Right kidney (tissue), 1 donor: ENCODE results near the gene CHRNE.
A peak's percentile ranks its signal among the peaks of the same experiment; 100 is the strongest.
"Not testable (repeated sequence)": the region's sequence is repeated elsewhere in the genome, so short reads cannot be mapped to it uniquely, and the experiment has no call there.

Experiments
- DNase-seq: peaks from one replicate; pipeline ENCODE4 v3.0.0-alpha.2; 2016

CHRNE gene

GRCh38 chr17:4939796-4940554, 37.1 kb upstream of the CHRNE start, which contains the start of the genes RNF167 and SLC25A11:
Gene RNF167 (plus strand): TSS chr17:4940268. CDS start chr17:4940910, 642 bp downstream.
Gene SLC25A11 (minus strand): TSS chr17:4940046. CDS start chr17:4939910, 136 bp downstream.
- DNase-seq, result peak; percentile 99

GRCh38 chr17:4939546-4939795, 36.6 kb upstream of the CHRNE start:
- no peak for DNase-seq

DNA sequence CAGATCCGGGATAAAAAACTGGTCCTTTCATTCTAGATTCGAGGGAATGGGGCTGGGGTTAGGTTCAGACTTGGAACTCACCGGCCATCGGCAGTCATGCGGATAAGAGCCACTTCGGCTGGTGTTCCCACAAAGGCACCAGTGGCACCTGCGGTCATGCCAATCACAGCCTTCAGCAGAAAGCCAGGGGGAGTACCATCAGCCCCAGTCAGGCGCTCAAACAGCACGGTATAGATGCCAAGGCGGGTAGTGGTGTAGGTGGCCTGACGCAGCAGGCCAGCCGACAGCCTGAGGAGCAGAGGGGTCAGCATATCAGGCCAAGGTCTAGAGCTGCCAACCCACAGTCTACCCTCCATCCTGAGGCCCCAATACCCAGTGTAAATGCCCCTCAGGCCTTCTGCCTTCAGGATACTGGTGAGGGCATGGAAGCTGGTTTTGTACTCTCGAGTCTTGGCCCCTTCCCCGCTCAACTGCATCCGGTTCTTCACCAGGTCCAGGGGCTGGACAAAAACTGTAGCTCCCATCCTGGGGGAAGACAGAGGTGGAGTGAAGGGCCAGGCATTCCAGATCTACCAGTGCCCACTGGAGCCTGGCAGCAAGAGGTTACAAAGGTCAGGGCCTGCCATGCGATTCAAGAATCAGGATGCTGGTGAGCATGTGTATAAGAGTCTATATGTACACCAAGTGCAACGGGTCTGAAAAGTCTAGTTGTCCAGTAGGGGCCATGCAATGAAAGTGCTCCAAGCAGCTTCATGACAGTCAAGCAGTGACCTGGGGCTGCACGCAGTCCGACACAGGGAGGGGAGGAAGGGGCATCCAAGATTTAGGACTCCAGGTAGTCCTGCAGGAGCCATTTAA, 36.0 kb upstream of the CHRNE start:
- no peak for DNase-seq

- DNase-seq, result no peak
These were observed 35.2 kb upstream of the CHRNE start for GRCh38 chr17:4938069-4938491.

DNA sequence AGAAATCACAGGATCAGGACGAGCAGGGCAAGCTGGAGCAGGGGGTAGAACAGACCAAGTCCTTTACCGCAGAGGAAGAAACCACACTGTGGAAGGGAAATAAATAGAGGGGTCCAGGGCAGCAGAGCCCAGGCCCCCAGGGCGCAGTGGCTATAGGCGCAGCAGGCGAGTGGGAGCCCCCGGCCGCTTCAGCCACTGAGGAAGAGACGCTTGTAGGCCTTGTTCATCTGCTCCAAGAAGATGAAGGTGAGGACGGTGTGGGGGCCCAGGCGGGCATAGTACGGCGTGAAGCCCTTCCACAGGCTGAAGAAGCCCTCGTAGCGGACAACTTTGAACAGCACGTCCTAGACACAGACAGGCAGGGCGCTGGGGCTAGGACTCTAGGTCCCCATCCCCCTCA, 34.7 kb upstream of the CHRNE start:
- DNase-seq, result no peak

DNA sequence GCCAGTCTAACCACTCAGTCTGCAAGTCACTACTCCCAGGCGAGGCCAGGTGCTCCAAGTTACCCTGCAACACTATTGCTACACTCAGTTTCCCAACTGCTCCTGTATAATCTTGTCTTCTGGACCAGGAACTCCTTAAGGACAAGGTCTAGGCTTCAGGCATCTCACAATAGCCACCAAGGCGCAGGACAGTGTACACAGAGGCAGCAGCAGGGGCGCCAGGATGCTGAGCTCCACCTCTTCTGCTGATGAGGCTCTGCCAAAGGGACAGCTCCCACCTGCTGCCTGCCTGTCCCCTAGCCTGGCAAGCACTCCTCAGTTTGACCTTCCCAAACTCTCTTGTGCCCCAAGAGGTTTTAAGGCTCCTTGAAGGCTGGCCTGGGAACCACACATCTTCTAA, 33.5 kb upstream of the CHRNE start:
- no peak for DNase-seq

- DNase-seq, result no peak
These were observed 32.8 kb upstream of the CHRNE start for GRCh38 chr17:4935650-4936049.

GRCh38 chr17:4934173-4934979, 31.5 kb upstream of the CHRNE start:
- DNase-seq, result peak; percentile 27

- no peak for DNase-seq
These were observed 30.7 kb upstream of the CHRNE start for GRCh38 chr17:4933646-4934045.

DNA sequence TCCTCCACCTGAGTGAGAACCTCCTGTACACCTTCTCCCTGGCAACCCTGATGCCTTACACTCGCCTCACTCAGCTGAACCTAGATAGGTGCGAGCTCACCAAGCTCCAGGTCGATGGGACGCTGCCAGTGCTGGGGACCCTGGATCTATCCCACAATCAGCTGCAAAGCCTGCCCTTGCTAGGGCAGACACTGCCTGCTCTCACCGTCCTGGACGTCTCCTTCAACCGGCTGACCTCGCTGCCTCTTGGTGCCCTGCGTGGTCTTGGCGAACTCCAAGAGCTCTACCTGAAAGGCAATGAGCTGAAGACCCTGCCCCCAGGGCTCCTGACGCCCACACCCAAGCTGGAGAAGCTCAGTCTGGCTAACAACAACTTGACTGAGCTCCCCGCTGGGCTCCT, 29.9 kb upstream of the CHRNE start:
- DNase-seq, result no peak

- no peak for DNase-seq
These were observed 29.1 kb upstream of the CHRNE start, which contains the start of gene GP1BA for GRCh38 chr17:4931963-4932362. Gene GP1BA (plus strand): TSS chr17:4932277. CDS start chr17:4932605, 328 bp downstream.

- DNase-seq, result no peak
These were observed 26.0 kb upstream of the CHRNE start for GRCh38 chr17:4928881-4929280.

- not testable (repeated sequence) for DNase-seq
These were observed 23.9 kb upstream of the CHRNE start for GRCh38 chr17:4926577-4927335.

- no peak for DNase-seq
These were observed 18.4 kb upstream of the CHRNE start for GRCh38 chr17:4921320-4921719.

DNA sequence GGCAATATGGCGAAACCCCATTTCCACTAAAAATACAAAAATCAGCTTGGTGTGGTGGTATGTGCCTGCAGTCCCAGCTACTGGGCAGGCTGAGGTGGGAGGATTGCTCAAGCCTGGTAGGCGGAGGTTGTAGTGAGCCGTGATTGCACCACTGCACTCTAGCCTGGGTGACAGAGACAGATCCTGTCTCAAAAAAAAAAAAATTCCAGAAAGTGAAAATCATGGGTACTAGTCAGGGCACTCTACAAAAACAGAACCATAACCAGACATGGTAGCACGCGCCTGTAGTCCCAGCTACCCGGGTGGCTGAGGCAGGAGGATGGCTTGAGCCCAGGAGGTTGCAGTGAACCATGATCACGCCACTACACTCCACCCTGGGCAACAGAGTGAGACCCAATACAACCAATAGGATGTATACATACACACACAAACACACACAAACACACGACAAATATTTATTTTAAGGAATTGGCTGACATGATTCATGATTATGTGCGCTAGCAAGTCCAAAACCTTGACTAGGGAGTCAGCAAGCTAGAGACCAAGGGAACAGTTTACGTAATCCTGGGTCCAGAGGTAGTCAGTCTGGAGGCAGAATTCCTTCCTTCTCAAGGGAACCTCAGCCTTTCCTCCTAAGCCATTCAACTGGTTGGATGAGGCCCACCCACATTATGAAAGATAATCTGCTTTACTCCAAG, 17.6 kb upstream of the CHRNE start:
- DNase-seq, result no peak

GRCh38 chr17:4919511-4920047, 16.7 kb upstream of the CHRNE start:
- no peak for DNase-seq

- not testable (repeated sequence) for DNase-seq
These were observed 11.7 kb upstream of the CHRNE start for GRCh38 chr17:4914551-4914950.

GRCh38 chr17:4913994-4914393, 11.1 kb upstream of the CHRNE start:
- no peak for DNase-seq

DNA sequence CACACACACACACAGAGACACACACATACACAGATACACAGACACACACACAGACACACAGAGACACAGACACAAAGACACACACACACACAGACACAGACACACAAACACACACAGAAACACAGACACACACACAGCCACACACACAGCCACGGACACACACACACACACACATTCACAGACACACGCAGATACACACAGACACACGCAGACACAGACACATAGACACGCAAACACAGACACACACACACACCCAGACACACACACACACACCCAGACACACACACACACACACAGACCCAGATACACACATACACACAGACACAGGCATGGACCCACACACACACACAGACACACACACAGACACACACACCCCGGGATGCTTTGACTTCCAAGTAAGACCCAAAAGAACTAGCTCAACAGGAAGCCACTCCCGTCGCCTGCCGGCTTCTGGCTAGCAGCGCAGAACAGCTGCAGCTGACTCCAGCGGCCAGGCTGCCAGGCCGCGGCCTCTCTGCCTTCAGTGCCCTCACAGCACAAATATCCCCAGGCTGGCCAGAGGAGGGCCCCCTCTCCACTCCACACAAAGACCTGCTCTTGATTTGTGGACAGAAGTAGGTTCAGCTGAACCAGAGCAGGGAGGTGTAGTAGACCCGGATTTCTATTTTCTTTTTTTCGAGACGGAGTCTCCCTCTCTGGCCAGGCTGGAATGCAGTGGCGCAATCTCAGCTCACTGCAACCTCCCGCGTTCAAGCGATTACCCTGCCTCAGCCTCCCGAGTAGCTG, 6.0 kb upstream of the CHRNE start:
- DNase-seq, result peak; percentile 76

- DNase-seq, result peak; percentile 28
These were observed 5.4 kb upstream of the CHRNE start for GRCh38 chr17:4908301-4908700.
